HTR-8/SVneo (cell line): ENCODE data around the gene PKP3.
"Not testable (repeated sequence)": the region's sequence is repeated elsewhere in the genome, so short reads cannot be mapped to it uniquely, and the experiment has no call there.

Experiments
- DNase-seq: peaks from one replicate; pipeline ENCODE4 v3.0.0; 2011; ENCODE audit warnings: low spot score, mixed read lengths; ENCODE audit not compliant: insufficient read length
- FAIRE-seq: peaks from 2 replicates; lab custom pipeline; 2011; peaks lifted over from hg19 to GRCh38; lab: Jason Lieb, UNC

PKP3 gene

GRCh38 chr11:376531-377173 lies 17.4 kb upstream of the PKP3 start:
- no peak for FAIRE-seq
- DNase-seq: no peak

- DNase-seq (no peak), FAIRE-seq (no peak)
These were observed 16.7 kb upstream of the PKP3 start for GRCh38 chr11:377174-377865.

- FAIRE-seq: no peak
These were observed 16.0 kb upstream of the PKP3 start for GRCh38 chr11:377883-378500.

GRCh38 chr11:379205-380094 lies 14.6 kb upstream of the PKP3 start:
- FAIRE-seq (no peak), DNase-seq (no peak)

More at GRCh38 chr11:377883-378500, 16.0 kb upstream of the PKP3 start:
- no peak for DNase-seq

- DNase-seq: no peak
- FAIRE-seq: no peak
These were observed 13.9 kb upstream of the PKP3 start for GRCh38 chr11:380095-380480.

- FAIRE-seq: no peak
- no peak for DNase-seq
These were observed 13.5 kb upstream of the PKP3 start for GRCh38 chr11:380491-380890.

- FAIRE-seq (no peak), DNase-seq (no peak)
These were observed 13.0 kb upstream of the PKP3 start for GRCh38 chr11:380996-381395.

- no peak for DNase-seq
- FAIRE-seq: no peak
These were observed 12.4 kb upstream of the PKP3 start for GRCh38 chr11:381501-382072.

GRCh38 chr11:382081-382629 lies 11.9 kb upstream of the PKP3 start:
- FAIRE-seq: no peak
- DNase-seq: no peak

- no peak for DNase-seq
- FAIRE-seq: no peak
These were observed 10.6 kb upstream of the PKP3 start for GRCh38 chr11:383431-383830.

- FAIRE-seq (no peak), DNase-seq (no peak)
These were observed 9.5 kb upstream of the PKP3 start for GRCh38 chr11:384511-384910.

- FAIRE-seq: no peak
- DNase-seq: no peak
These were observed 8.2 kb upstream of the PKP3 start for GRCh38 chr11:385594-386351.

- FAIRE-seq: no peak
These were observed 7.5 kb upstream of the PKP3 start for GRCh38 chr11:386483-386882.

GRCh38 chr11:387193-387793 lies 6.7 kb upstream of the PKP3 start:
- DNase-seq: no peak
- FAIRE-seq: no peak

More at GRCh38 chr11:386483-386882, 7.5 kb upstream of the PKP3 start:
- no peak for DNase-seq

- DNase-seq, FAIRE-seq: not testable (repeated sequence)
These were observed 4.6 kb upstream of the PKP3 start for GRCh38 chr11:389369-389768.

GRCh38 chr11:390175-390574 lies 3.8 kb upstream of the PKP3 start:
- DNase-seq (no peak), FAIRE-seq (no peak)

GRCh38 chr11:391117-392017 lies 2.6 kb upstream of the PKP3 start:
- DNase-seq: no peak
- no peak for FAIRE-seq
